HG03064 (cell line): Measurements from ENCODE around the gene TAGAP.

Experiments used
- ATAC-seq: cut with Tn5 transposase; IDR thresholded peaks from one replicate; pipeline ENCODE4 v1.9.1; 2021; ENCODE audit warnings: low read depth; ENCODE audit not compliant: unreplicated experiment

The TAGAP gene

GRCh38 chr6:159074120-159074684 lies 29.4 kb upstream of the TAGAP start:
- ATAC-seq = no peak

GRCh38 chr6:159071843-159072769 lies 27.3 kb upstream of the TAGAP start:
- no peak for ATAC-seq

GRCh38 chr6:159068904-159069578 lies 24.2 kb upstream of the TAGAP start:
- no peak for ATAC-seq

GRCh38 chr6:159067334-159067733 lies 22.5 kb upstream of the TAGAP start:
- no peak for ATAC-seq

GRCh38 chr6:159066483-159066882 lies 21.7 kb upstream of the TAGAP start:
- no peak for ATAC-seq

GRCh38 chr6:159065759-159066329 lies 21.1 kb upstream of the TAGAP start:
- no peak for ATAC-seq

GRCh38 chr6:159065091-159065490 lies 20.3 kb upstream of the TAGAP start:
- ATAC-seq = no peak

- ATAC-seq = no peak
Measured at GRCh38 chr6:159064477-159064876, 19.7 kb upstream of the TAGAP start.

- ATAC-seq = no peak
Measured at GRCh38 chr6:159063549-159063948, 18.8 kb upstream of the TAGAP start.

GRCh38 chr6:159062976-159063375 lies 18.2 kb upstream of the TAGAP start:
- no peak for ATAC-seq

GRCh38 chr6:159062564-159062945 lies 17.8 kb upstream of the TAGAP start:
- peak; percentile 87 for ATAC-seq

GRCh38 chr6:159061805-159062563 lies 17.2 kb upstream of the TAGAP start:
- peak; percentile 60 for ATAC-seq

- ATAC-seq = no peak
Measured at GRCh38 chr6:159061146-159061545, 16.4 kb upstream of the TAGAP start.

- no peak for ATAC-seq
Measured at GRCh38 chr6:159059885-159060506, 15.2 kb upstream of the TAGAP start.

GRCh38 chr6:159059141-159059540 lies 14.3 kb upstream of the TAGAP start:
- ATAC-seq = no peak

GRCh38 chr6:159056899-159057298 lies 12.1 kb upstream of the TAGAP start:
- no peak for ATAC-seq

GRCh38 chr6:159056432-159056831 lies 11.6 kb upstream of the TAGAP start:
- no peak for ATAC-seq

GRCh38 chr6:159056003-159056402 lies 11.2 kb upstream of the TAGAP start:
- ATAC-seq = no peak

- no peak for ATAC-seq
Measured at GRCh38 chr6:159053781-159054398, 9.1 kb upstream of the TAGAP start.

GRCh38 chr6:159052720-159053119 lies 7.9 kb upstream of the TAGAP start:
- ATAC-seq = no peak
